Activated CD4-positive, alpha-beta T cell treated with anti-CD3 and anti-CD28 coated beads, Interleukin-2, amount 50 U/mL, for 48 hours (primary cell): ENCODE data around the gene SCNN1A.

Experiments used
- DNase-seq, 2 experiments: peaks; one replicate each; pipeline ENCODE4 v3.0.0-alpha.2; 2020

The SCNN1A gene

DNA sequence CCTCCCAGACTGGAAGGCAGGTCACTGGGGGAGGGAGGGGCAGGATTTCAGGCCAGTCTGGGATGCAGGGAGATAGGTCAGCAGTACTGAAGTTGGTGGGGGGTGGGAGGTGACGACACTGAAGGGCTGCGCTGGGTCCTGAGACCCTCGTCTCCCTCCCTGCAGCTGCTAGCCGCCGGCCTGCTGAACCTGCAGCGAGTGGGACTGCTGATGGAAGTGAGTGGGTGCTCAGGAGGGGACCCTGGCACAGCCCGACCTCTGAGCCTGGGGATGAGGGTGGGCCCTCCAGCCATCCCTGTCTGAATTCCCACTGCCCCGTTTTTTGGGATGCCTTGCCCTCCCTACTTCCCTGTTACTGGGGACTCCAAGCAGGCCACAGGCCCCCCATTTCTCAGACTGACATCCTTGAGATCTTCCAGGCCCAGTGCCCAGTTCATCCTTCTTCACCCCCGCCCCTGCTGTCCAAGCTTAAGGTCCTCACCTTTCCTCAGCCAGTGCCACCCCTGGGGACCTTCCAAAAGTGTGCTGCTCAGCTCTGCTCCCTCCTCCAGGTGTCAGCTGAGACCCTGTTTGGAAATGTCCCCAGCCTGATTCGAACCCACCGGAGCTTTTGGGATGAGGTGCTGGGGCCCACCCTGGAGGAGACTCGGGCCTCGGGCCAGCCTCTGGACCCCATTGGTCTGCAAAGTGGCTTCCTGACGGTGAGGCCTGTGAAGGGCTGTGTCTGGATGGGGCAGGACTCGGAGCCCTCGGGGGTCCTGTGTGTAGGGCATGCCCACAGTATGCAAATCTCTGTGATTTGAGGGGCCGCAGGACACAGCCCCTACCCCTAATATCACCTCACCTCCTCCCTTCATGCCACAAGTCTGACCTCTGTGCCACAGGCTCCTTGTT is 59.4 kb downstream of the SCNN1A start:
- no peak for DNase-seq

DNA sequence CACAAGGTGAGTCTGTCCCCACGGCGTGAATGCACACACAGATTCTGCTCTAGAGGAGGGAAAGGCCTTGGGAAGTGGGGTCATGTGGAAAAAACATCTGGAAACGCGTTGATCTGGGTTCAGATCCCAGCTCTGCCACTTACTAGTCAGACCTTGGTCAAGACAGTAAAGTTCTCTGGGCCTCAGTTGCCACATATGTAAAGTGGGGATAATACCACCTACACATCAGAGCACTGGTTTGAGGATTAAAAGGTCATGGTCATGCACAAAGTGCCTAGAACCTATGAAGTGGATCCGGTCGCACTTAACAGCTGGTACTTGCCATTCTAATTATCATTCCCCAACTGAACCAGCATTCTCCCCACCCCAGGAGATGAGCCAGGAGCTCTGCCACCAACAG is 60.2 kb downstream of the SCNN1A start:
- no peak for DNase-seq

- DNase-seq, result no peak
These were observed 60.6 kb downstream of the SCNN1A start for GRCh38 chr12:6314776-6315175.

- no peak for DNase-seq
These were observed 61.9 kb downstream of the SCNN1A start for GRCh38 chr12:6313326-6313940.

DNA sequence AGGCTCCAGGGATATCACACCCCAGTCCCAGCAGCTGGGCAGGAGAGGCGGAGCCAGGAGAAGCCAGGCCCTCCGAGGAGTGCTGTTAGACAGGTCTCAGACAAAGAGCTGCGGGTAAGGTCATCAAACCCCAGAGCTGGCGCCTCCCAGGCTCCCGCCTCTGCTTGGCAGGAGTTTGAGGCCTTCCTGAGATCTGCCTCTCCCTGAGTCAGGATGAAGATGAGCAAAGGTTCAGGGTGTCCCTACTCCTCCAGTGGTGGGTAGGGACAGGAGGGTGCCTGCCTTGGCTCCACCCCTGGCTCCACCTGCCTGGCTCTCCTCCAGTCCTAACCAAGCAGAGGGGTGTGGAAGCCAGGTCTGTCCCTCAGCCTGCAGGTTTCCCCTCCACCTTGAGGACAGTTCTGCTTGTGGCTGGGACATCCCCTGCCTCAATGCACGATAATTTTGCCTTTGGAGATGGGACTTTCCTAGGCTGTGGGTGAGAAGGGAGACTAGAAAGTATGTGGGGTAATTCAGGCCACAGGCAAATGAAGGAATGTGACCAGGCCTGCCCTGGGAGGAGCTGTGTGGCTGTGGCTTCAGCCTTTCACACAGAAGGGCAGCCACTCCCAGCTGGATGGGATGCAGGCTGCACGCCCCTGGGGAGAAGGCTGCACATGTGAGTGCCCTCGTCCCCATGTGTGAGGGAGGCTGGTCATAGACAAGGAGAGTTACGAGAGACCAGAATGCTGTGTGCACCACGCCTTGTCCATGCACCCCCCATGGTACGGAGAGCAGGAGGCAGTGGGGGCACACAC is 62.6 kb downstream of the SCNN1A start:
- peak in 1 of 2 experiments; percentile 37 for DNase-seq

- no peak for DNase-seq
These were observed 63.4 kb downstream of the SCNN1A start for GRCh38 chr12:6311822-6312528.

GRCh38 chr12:6310771-6311610 is 64.4 kb downstream of the SCNN1A start:
- no peak for DNase-seq

DNA sequence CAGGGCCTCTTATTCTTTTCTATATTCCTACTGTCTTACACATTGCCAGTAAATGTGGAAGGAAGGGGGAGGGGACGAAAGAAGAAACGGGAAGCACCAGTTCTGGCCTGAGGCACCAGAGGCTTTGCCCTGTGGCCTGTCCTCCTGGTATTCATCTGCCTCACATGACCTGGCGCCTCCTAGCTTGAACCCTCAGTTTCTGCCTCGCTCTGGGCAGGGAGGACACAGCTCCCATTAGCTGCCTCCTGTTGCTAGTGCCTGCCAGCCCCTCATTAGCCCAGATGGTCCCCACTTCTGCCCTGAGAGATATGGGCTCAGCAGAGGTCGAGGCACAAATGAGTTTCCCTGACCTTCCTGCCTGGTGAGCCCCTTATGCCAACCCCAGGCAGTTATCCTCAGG is 67.8 kb downstream of the SCNN1A start:
- DNase-seq, result no peak

- no peak for DNase-seq
These were observed 68.7 kb downstream of the SCNN1A start for GRCh38 chr12:6306599-6307220.

DNA sequence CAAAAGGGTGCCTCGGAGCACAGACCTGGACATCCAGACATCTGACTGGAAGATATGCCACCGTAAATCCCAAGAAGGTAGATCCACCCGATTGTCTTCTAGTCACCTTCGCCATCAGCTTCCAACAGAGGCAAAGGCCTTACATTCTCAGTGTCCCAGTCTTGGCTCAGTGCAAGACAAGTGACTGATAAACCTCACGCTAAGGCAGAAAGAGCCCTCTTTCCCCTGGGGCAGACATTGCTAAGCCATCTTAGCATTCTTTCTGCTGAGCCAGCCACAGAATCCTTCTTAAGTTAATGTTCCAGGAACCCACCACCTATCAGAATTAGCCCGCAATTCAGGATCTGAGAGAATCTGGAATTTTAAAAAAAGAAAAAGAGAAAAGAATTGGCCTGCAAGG is 69.2 kb downstream of the SCNN1A start:
- no peak for DNase-seq

DNA sequence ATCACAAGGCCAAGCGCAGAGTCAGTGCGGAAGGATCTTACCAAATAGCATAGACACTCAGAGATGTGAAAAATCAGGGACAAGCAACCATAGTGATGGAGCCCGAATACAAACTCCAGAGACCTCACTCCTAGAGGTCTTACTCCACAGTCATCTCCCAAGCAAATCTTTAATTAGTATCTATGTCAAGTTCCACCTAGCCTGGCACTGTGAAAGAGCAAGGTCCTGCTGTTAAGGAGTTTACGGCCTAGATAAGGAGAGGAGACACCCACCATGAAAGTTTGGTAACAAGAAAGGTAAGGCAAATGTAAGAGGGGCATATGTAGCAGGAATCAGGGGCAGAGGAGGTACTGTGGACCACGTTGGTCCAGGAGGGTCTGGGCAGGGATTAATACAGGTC is 72.3 kb downstream of the SCNN1A start:
- DNase-seq, result no peak

GRCh38 chr12:6302621-6303020 is 72.7 kb downstream of the SCNN1A start:
- no peak for DNase-seq

- no peak for DNase-seq
These were observed 73.6 kb downstream of the SCNN1A start for GRCh38 chr12:6301721-6302120.

- DNase-seq, result no peak
These were observed 78.2 kb downstream of the SCNN1A start for GRCh38 chr12:6297170-6297569.
